Natural killer cell treated with Interleukin-12 subunit alpha and Interleukin-12 subunit beta and Interleukin-15 and Interleukin-18, amount 100 ng/mL, for 72 hours (primary cell): ENCODE measurements around the gene TBCCD1. TPM values are rescaled to one million over a fixed set of nuclear protein-coding genes. Genes with fewer than 3 reads are reported as not detected.

Experiments used
- ATAC-seq, 2 donors: fragments of 150-1000 bp; cut with Tn5 transposase in 1 of 2; sonication (Bioruptor Pico), chemical (Tn5 transposase) in 1 of 2; 2 replicates each; pipeline ENCODE4 v1.10.0; 2021
- DNase-seq: peaks from one replicate; pipeline ENCODE4 v3.0.0; 2022; ENCODE audit warnings: low spot score
- H3K27ac Mint-ChIP-seq, 2 donors: 1 replicate in 1 of 2; 2 replicates in 1 of 2; pipeline ENCODE4 v1.8.0; 2022; ENCODE audit warnings: mixed read lengths in 2 of 2, mild to moderate bottlenecking in 1 of 2, moderate library complexity in 1 of 2
- H3K27me3 Mint-ChIP-seq, 2 donors: 1 replicate in 1 of 2; 2 replicates in 1 of 2; pipeline ENCODE4 v1.8.0; 2022; ENCODE audit warnings: mixed read lengths in 2 of 2
- H3K36me3 Mint-ChIP-seq: one replicate; pipeline ENCODE4 v1.8.0; 2022; ENCODE audit warnings: mixed read lengths
- H3K4me1 Mint-ChIP-seq, 2 donors: 1 replicate in 1 of 2; 2 replicates in 1 of 2; pipeline ENCODE4 v1.8.0; 2022; ENCODE audit warnings: low read depth in 2 of 2, mixed read lengths in 2 of 2, mild to moderate bottlenecking in 1 of 2
- H3K4me3 Mint-ChIP-seq: one replicate; pipeline ENCODE4 v1.8.0; 2022; ENCODE audit warnings: mixed read lengths
- H3K9me3 Mint-ChIP-seq: 2 replicates; pipeline ENCODE4 v1.8.0; 2022; ENCODE audit warnings: mixed read lengths
- total RNA-seq, 2 donors: library from RNA; stranded (reverse); gene quantifications; one replicate each; pipeline ENCODE4 v1.2.3, GENCODE V29; 2022

The TBCCD1 gene
- total RNA-seq, 2 donors from 2014 or later: 16.3 to 21.8 TPM

DNA sequence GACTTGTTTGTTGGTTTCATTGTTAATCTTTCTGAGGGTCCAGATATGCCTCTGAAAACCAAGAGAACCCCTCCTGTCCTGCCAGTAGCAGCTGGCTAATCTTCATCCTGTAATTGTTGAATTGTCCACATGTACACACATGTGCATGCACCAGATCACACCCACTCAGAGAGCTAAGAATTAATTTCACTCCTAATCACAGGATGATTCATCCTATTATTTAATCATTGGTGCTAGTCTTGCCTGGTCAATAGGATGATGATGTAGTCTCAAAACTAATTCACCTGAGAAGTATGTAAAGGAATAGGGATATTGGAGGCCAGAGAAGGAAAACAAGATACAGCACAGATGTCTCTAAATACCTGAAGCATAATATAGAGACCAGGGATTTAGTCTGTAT is 37.9 kb upstream of the TBCCD1 start:
- H3K9me3 Mint-ChIP-seq: no peaks in the 10 kb centered on the region
- no peak for DNase-seq
- no peak overlapping the region for H3K4me3 Mint-ChIP-seq
- ATAC-seq: no peak
- peaks cover 6 to 12% of the 10 kb centered on the region in 2 donors for H3K27me3 Mint-ChIP-seq
- H3K4me1 Mint-ChIP-seq: no peaks in the 10 kb centered on the region
- no peaks in the 10 kb centered on the region for H3K36me3 Mint-ChIP-seq
- H3K27ac Mint-ChIP-seq: no peak overlapping the region

DNA sequence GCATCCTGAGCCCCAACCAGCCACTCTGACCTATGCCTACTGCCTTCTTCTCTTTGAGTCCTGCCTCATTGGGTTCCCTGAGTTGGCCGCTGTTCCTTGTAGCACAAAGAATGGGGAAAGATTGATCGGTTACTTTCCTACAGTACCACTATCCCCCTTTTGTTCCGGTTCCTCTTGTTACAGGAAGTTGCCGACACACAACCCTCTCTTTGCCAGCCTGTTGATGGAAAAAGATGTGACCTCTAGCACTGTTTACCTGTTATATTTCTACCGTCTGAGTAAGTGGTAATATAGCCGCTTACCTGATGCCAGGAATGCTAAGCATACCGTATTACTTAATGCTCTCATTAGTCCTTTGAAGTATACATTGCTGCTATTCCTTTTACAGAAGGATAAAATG is 36.0 kb upstream of the TBCCD1 start:
- Mint-ChIP-seq H3K36me3 (no peaks in the 10 kb centered on the region), H3K27me3 (peaks cover 6 to 12% of the 10 kb centered on the region in 2 donors)
- no peak for DNase-seq

DNA sequence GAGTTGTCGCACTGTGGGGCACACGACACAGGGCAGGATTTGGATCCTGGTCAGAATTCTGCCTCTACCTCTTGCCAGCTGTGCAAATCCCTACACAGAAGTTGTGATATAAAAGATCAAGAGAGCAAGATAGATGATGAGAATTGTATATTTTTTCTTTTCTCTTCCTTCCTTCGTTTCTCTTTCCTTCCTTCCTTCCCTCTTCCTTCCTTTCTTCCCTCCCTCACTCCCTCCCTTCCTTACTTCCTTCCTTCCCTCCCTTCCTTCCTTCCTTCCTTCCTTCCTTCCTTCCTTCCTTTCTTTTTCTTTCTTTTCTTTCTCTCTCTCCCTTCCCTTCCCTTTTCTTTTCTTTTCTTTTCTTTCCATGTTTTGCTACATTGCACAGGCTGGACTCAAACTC is 33.8 kb upstream of the TBCCD1 start:
- no peak for DNase-seq
- Mint-ChIP-seq H3K4me1 (no peaks in the 10 kb centered on the region), H3K4me3 (no peak overlapping the region), H3K27ac (no peak overlapping the region), H3K36me3 (no peaks in the 10 kb centered on the region), H3K27me3 (peaks cover 9 to 12% of the 10 kb centered on the region in 2 donors), H3K9me3 (no peaks in the 10 kb centered on the region)
- ATAC-seq: no peak

More for the DNA sequence above, 36.0 kb upstream of the TBCCD1 start:
- Mint-ChIP-seq H3K27ac (no peak overlapping the region), H3K9me3 (no peaks in the 10 kb centered on the region), H3K4me3 (no peak overlapping the region), H3K4me1 (no peaks in the 10 kb centered on the region)
- ATAC-seq: no peak

DNA sequence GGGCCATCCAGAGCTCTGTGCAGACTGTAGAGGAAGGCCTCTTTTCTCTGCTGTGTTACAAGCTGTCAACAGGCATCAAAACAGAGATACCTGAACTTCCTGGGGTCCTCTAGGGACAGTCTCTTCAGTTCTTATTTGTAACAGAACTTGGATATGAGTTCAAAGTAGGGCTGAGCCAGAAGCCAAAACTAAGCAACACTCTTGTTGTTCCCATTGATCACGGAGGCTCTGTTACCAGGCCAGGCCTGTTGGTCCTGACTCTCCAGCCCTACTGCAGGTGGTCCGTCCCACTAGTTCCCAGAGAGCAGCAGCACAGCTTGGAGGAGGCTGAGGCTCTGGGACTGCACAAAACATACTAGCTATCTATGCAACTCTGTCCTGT is 32.6 kb upstream of the TBCCD1 start:
- Mint-ChIP-seq H3K4me1 (no peaks in the 10 kb centered on the region), H3K4me3 (no peak overlapping the region), H3K27ac (no peak overlapping the region), H3K27me3 (peaks cover 9% of the 10 kb centered on the region in 2 donors), H3K9me3 (no peaks in the 10 kb centered on the region), H3K36me3 (no peaks in the 10 kb centered on the region)
- no peak for ATAC-seq
- DNase-seq: no peak

DNA sequence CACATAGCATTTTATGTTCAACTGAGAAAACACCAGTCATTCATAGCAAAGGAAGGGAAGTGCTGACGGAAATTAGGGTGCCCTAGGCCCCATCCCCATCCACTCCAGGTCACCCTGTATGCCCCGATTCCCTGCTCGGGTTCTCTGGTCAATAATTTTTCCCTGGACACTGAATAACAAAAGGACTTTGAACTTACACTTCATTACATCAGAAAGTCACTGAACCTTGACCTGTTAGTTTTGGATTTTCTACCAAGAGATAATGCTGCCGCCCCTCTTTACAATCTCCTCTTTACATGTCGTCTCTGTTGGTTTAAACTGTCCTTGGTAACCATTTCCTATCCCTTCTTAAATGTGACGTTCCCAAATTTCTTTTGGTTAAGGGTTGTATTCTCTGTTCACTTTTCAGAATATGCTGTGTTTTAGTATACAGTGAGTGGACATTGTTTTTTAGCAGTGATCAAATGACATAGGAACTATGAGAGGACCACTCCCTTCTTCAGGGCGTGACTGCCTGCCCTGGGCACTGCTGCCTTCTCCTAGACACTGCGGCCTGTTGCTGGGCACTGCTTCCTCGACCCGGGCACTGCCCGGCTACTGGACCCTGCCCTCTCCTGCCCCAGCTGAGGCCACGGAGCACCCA is 32.1 kb upstream of the TBCCD1 start:
- DNase-seq (no peak), ATAC-seq (no peak)
- Mint-ChIP-seq H3K27me3 (peaks cover 5 to 7% of the 10 kb centered on the region in 2 donors), H3K9me3 (no peaks in the 10 kb centered on the region), H3K36me3 (no peaks in the 10 kb centered on the region), H3K27ac (no peak overlapping the region), H3K4me1 (no peaks in the 10 kb centered on the region), H3K4me3 (no peak overlapping the region)

DNA sequence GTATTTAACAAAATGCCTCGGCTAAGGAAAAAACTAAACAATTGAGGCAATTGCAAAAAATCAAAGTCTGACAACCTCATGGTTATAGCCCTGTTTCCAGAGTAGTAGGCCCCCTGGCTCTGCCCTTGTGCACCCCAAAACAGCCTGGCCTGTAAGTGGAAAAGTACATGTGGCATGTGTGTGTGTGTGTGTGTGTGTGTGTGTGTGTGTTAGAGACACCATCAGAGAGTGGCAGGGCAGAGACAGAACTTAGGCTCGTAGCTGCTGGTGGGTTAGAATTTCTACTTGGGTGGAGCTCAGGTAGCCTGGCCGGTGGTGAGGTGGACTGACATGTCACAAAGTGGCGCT is 31.6 kb upstream of the TBCCD1 start:
- Mint-ChIP-seq H3K27me3 (peaks cover 3 to 5% of the 10 kb centered on the region in 2 donors), H3K4me1 (no peaks in the 10 kb centered on the region), H3K27ac (no peak overlapping the region), H3K4me3 (no peak overlapping the region), H3K9me3 (no peaks in the 10 kb centered on the region), H3K36me3 (no peaks in the 10 kb centered on the region)
- DNase-seq: no peak
- ATAC-seq: no peak

DNA sequence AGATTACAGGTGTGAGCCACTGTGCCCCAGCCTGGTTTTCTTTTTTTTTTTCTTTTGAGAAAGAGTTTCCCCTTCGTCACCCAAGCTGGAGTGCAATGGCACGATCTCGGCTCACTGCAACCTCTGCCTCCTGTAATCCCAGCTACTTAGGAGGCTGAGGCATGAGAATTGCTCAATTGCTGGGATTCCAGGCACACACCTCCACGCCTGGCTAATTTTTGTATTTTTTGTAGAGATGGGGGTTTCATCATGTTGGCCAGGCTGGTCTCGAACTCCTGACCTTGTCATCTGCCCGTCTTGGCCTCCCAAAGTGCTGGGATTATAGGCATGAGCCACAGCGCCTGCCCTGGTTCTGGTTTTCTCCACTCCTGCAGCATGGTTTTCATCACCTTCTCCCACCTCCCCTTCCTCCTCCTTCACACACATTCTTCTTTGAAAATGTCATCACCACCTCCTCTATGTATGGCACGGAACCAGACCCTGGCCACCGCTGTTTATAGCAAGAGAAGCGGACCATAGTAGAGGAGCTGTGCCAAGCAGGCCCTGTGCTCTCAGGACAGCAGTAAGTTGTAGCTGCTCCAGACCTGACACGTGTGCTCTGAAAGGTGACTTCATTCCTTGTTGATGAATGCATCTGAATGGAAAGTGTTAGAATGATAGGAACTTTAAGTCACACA is 31.1 kb upstream of the TBCCD1 start:
- ATAC-seq: no peak

DNA sequence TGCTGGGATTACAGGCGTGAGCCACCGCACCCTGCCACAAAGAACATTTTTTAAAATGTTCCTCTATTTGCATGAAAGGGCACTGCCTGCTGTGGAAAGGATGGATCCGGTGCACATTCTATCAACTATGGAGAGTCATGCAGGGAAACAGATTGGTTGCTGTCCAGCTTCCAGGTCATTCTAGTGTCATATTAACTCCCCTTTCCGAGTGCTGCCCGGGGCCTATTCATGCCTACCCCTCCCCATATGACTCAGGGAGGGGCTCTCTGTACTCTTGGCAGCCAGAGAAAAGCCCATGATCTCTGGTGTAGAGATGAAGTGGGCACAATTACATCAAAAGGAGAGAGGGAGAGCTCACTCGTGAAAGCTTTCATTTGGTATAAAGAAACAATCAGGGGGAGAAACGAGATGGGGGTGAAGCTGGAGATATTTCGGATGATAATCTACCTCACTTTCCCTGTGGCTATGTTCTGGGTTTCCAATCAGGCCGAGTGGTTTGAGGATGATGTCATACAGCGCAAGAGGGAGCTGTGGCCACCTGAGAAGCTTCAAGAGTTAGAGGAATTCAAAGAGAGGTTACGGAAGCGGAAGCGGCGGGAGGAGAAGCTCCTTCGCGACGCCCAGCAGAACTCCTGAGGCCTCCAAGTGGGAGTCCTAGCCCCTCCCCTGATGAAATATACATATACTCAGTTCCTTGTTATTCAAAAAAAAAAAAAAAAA is 29.6 kb upstream of the TBCCD1 start:
- Mint-ChIP-seq H3K9me3 (no peaks in the 10 kb centered on the region), H3K4me3 (no peak overlapping the region), H3K27ac (no peak overlapping the region), H3K27me3 (peaks cover 3 to 5% of the 10 kb centered on the region in 2 donors), H3K4me1 (no peaks in the 10 kb centered on the region), H3K36me3 (no peaks in the 10 kb centered on the region)
- DNase-seq: no peak
- no peak for ATAC-seq

More for the DNA sequence above, 31.1 kb upstream of the TBCCD1 start:
- Mint-ChIP-seq H3K4me1 (no peaks in the 10 kb centered on the region), H3K27ac (no peak overlapping the region), H3K27me3 (peaks cover 3 to 5% of the 10 kb centered on the region in 2 donors), H3K36me3 (no peaks in the 10 kb centered on the region), H3K4me3 (no peak overlapping the region), H3K9me3 (no peaks in the 10 kb centered on the region)
- DNase-seq: no peak

DNA sequence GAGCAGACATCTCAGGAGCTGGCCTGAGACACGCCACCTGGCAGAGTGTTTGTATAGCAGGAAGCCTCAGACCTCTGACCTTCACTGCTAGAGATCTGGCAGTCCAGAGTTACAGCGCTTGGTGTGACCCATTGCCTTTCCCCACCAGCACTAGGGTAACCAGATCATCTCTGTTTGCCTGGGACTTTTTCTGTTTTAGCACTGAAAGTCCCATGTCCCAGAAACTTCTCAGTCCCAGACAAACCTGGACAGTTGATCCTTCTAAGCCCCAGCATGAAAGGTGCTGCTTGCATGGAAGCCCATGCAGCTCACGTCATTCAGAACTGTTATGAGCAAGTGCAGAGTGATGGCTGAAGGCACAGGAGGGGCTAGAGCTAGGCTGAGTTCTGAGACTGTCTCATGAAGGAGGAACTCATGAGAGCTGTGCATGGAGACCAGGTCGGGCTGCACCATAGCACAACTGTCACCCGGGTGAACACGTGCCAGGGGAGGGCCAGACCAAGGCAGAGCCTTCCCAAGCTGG is 27.5 kb upstream of the TBCCD1 start:
- Mint-ChIP-seq H3K4me3 (no peak overlapping the region), H3K27ac (no peak overlapping the region), H3K9me3 (no peaks in the 10 kb centered on the region), H3K36me3 (no peaks in the 10 kb centered on the region), H3K4me1 (peaks cover 0 to 3% of the 10 kb centered on the region in 2 donors), H3K27me3 (peaks cover 0 to 6% of the 10 kb centered on the region in 2 donors)
- ATAC-seq: peak in 1 of 2 donors; percentile 37
- DNase-seq: no peak

DNA sequence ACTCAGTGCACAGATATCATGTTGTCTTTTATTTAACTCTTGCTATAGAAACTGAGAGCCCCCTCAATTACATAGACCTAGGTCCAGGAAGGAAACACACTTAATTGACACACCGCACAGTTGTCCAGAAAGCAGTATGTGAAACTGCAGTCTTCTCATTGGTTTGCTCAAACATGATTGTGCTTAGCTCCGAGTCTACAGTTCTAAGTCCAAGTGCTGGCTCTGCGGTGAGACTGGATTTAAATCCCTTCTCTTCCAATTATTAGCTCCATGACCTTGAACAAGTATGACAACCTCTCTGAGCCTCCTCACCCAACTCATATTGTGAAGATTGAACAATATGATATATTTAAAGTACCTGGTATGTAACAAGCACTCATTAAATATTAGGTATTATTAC is 26.7 kb upstream of the TBCCD1 start:
- H3K4me3 Mint-ChIP-seq: no peak overlapping the region
- DNase-seq: no peak
- peaks cover 0 to 6% of the 10 kb centered on the region in 2 donors for H3K27me3 Mint-ChIP-seq

DNA sequence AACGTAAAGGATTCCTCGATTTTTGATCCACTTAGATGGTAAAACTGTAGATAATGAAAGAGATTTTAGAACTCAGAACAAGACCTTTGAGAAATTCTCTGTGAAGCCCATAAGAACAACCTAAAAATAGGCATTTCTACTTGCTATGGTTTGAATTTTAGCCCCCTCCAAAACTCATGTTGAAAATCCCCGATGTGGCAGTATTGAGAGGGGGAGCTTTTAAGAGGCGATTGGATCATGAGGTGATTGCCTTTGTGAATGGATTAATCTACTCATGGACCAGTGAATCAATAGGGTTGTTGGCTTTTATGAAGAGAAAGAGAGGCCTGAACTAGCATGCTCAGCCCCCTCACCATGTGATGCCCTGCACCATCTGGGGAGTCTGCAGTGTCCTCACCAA is 25.5 kb upstream of the TBCCD1 start:
- Mint-ChIP-seq H3K27me3 (peaks cover 0 to 6% of the 10 kb centered on the region in 2 donors), H3K4me1 (peaks cover 0 to 3% of the 10 kb centered on the region in 2 donors), H3K36me3 (no peaks in the 10 kb centered on the region), H3K4me3 (no peak overlapping the region), H3K27ac (no peak overlapping the region), H3K9me3 (no peaks in the 10 kb centered on the region)
- DNase-seq: no peak
- no peak for ATAC-seq

More for the DNA sequence above, 26.7 kb upstream of the TBCCD1 start:
- Mint-ChIP-seq H3K36me3 (no peaks in the 10 kb centered on the region), H3K27ac (no peak overlapping the region), H3K4me1 (peaks cover 0 to 3% of the 10 kb centered on the region in 2 donors), H3K9me3 (no peaks in the 10 kb centered on the region)
- ATAC-seq: no peak

DNA sequence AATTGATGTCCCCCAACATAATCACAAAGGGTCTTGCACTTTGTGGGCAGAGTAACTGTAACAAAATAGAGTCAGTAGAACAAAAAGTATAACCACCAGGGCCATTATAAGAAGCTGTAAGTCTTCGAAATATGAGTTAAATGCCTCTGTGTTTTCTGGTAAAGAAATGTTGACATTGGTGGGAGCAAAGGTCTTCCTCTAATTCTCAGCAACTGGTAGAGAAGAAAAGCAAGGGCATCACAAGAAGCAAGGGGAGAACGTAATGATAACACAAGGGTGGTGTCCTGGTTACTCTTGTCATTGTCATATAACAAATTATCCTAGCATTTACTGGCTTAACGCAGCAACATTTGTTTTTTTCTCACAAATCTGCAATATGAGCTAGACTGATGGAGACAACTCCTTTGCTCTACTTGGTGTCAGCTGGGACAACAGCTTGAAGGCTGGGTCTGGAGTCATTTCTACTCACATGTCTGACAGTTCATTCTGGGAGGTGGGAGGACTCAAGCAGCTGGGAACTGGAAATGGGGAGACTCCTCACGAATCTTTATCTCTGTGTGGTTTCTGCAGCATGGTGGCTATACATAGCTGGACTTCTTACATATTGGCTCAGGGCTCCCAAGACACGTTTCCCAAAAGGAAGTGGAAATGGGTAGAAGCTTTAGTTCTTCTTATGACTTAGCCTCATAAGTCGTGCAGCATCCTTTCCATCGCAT is 23.6 kb upstream of the TBCCD1 start:
- no peak overlapping the region for H3K4me3 Mint-ChIP-seq
- no peaks in the 10 kb centered on the region for H3K36me3 Mint-ChIP-seq
- H3K27ac Mint-ChIP-seq: no peak overlapping the region
- no peaks in the 10 kb centered on the region for H3K9me3 Mint-ChIP-seq
- ATAC-seq (no peak), DNase-seq (no peak)
- peaks cover 0 to 3% of the 10 kb centered on the region in 2 donors for H3K4me1 Mint-ChIP-seq
- H3K27me3 Mint-ChIP-seq: peaks cover 0 to 2% of the 10 kb centered on the region in 2 donors

DNA sequence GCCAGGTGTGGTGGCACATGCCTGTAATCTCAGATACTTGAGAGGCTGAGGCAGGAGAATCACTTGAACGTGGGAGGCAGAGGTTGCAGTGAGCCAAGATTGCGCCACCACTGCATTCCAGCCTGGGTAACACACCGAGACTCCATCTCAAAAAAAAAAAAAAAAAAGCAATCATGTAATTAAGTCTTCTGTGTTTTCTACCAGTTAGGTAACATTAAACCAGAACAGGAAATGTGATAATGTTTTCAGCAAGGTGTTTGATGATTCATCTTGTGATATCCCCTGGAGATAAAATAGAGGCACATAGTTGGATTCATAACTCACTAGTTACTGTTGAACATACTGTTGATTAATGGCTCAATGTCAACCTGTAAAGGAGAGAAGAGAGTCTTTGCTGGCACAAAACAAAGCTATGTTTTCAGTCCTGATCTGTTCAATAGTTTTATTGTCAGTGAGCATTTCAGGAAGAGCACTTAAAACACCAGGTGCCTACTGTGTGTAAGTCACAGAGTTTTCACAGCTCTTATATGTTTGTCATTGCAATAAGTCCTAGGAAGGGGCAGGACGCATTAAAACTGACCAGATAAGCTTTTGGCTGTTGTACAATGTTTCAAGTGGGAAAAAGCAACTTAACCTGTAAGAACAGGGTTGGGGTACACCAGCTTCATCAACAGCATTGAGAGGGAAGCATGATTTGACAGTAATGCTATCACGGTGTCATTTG is 22.9 kb upstream of the TBCCD1 start:
- Mint-ChIP-seq H3K27me3 (peaks cover 0 to 2% of the 10 kb centered on the region in 2 donors), H3K4me3 (no peak overlapping the region), H3K4me1 (peaks cover 0 to 3% of the 10 kb centered on the region in 2 donors), H3K27ac (no peak overlapping the region), H3K36me3 (peaks cover under 1% of the 10 kb centered on the region), H3K9me3 (no peaks in the 10 kb centered on the region)
- DNase-seq (no peak), ATAC-seq (no peak)
